ENCODE measurements around the gene KCNAB1. TPM values are rescaled to one million over a fixed set of nuclear protein-coding genes. Genes with fewer than 3 reads are reported as not detected.

KCNAB1 gene
- total RNA-seq, 4 donors from 2014 or later: 1.6 to 2.9 (median 2.3) TPM

DNA sequence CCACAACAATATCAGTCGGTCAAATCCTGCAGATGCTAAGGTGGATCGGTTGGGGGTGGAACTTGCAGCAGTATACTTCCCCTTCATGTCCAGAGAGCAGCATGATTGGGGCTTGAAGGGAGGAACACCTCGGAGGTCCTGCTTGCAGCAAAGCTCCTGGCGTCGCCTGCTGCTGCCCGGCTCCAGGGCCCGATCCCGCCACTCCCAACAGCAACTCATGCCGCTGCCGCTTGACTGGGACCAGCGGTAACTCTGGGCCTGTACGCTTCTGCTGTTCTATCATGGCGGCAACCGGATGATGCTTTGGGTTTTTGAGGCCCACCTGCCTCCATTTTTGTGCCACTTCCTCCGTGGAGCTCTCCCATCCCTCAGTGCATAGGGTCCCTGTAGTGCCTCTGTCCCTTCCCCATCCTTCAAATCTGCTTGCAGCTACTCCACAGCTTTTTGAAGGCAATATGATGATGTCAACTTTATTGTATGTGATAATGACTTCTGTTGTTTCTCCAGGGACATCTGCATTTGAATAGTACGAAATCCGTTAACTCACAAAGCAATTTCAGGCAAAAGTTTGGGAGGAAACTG lies 56.3 kb downstream of the KCNAB1 start:
- no peak overlapping the region for H3K4me3 ChIP-seq (ENCODE audit: low read depth, poor library complexity, severe bottlenecking)
- intact Hi-C loops (cut with DNase I; ENCODE audit: low total_unique reads): no loop called here
- DNase-seq (ENCODE audit: low spot score in 2 of 2): no peak
- 92 to 96% methylated on average over 17 of the region's 17 CpGs for WGBS, 2 donors
- TF ChIP-seq, protein P1, sequence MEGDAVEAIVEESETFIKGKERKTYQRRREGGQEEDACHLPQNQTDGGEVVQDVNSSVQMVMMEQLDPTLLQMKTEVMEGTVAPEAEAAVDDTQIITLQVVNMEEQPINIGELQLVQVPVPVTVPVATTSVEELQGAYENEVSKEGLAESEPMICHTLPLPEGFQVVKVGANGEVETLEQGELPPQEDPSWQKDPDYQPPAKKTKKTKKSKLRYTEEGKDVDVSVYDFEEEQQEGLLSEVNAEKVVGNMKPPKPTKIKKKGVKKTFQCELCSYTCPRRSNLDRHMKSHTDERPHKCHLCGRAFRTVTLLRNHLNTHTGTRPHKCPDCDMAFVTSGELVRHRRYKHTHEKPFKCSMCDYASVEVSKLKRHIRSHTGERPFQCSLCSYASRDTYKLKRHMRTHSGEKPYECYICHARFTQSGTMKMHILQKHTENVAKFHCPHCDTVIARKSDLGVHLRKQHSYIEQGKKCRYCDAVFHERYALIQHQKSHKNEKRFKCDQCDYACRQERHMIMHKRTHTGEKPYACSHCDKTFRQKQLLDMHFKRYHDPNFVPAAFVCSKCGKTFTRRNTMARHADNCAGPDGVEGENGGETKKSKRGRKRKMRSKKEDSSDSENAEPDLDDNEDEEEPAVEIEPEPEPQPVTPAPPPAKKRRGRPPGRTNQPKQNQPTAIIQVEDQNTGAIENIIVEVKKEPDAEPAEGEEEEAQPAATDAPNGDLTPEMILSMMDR (IDR thresholded peaks at IDR 0.05): no peak
- TF ChIP-seq POLR2A (IDR thresholded peaks at IDR 0.05): no peak

DNA sequence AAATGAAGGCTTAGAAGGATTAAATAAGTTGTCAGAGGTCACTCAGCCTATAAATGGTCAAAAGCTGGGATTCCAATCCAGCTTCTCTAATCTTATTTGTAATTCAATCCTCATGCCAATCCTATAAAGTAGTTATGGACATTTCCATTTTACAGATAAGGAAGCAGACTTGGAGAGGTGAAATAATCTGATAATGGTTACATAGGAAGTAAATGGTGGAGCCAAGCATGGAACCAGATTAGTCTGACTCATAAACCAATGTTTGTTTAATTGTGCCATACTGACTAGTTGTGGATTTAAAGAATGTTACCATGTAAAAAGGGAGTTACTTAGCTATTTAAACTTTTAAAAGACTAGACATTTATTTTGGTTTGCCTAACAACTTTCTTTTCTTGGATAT lies 59.7 kb downstream of the KCNAB1 start:
- TF ChIP-seq, protein P1 (IDR thresholded peaks at IDR 0.05): no peak
- TF ChIP-seq POLR2A (IDR thresholded peaks at IDR 0.05): no peak
- no peak overlapping the region for H3K4me3 ChIP-seq (ENCODE audit: low read depth, poor library complexity, severe bottlenecking)
- no peak for DNase-seq (ENCODE audit: low spot score in 2 of 2)
- intact Hi-C loops (cut with DNase I; ENCODE audit: low total_unique reads): no loop called here

- no peak for TF ChIP-seq POLR2A (IDR thresholded peaks at IDR 0.05)
- TF ChIP-seq, protein P1 (IDR thresholded peaks at IDR 0.05): no peak
- 64% methylated on average over 2 of the region's 2 CpGs for WGBS, 2 donors
- intact Hi-C loops (cut with DNase I; ENCODE audit: low total_unique reads): no loop called here
- no peak overlapping the region for H3K4me3 ChIP-seq (ENCODE audit: low read depth, poor library complexity, severe bottlenecking)
- no peak for DNase-seq (ENCODE audit: low spot score in 2 of 2)
Measured at GRCh38 chr3:156181509-156181908, 61.1 kb downstream of the KCNAB1 start.

DNA sequence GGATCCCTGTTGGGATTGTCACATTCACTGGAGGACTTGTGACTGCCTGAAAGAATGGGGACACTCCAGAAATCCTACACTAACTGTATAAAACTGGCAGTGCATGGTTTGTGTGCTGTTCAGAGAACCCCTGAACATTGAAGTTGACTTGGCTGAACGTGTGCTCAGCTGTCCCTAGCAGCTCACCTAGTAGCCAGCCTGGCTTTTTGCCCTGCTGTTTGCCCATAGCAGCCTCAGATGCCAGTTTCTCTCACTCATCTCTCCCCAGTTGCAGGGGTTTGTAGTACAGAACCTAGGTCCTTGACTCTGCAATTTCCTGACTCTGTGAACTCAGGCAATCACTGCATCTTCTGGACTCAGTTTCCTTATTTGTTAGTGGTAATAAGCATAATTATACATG lies 63.0 kb downstream of the KCNAB1 start:
- no peak for DNase-seq (ENCODE audit: low spot score in 2 of 2)
- no peak for TF ChIP-seq POLR2A (IDR thresholded peaks at IDR 0.05)
- TF ChIP-seq, protein P1 (IDR thresholded peaks at IDR 0.05): no peak
- WGBS, 2 donors: 31 to 37% methylated on average over 1 of the region's 1 CpG
- no peak overlapping the region for H3K4me3 ChIP-seq (ENCODE audit: low read depth, poor library complexity, severe bottlenecking)
- intact Hi-C loops (cut with DNase I; ENCODE audit: low total_unique reads): no loop called here

- no peak overlapping the region for H3K4me3 ChIP-seq (ENCODE audit: low read depth, poor library complexity, severe bottlenecking)
- TF ChIP-seq POLR2A (IDR thresholded peaks at IDR 0.05): no peak
- TF ChIP-seq, protein P1 (IDR thresholded peaks at IDR 0.05): no peak
- WGBS, 2 donors: 85 to 92% methylated on average over 1 of the region's 1 CpG
- intact Hi-C loops (cut with DNase I; ENCODE audit: low total_unique reads): no loop called here
- no peak for DNase-seq (ENCODE audit: low spot score in 2 of 2)
Measured at GRCh38 chr3:156184156-156184555, 63.8 kb downstream of the KCNAB1 start.

DNA sequence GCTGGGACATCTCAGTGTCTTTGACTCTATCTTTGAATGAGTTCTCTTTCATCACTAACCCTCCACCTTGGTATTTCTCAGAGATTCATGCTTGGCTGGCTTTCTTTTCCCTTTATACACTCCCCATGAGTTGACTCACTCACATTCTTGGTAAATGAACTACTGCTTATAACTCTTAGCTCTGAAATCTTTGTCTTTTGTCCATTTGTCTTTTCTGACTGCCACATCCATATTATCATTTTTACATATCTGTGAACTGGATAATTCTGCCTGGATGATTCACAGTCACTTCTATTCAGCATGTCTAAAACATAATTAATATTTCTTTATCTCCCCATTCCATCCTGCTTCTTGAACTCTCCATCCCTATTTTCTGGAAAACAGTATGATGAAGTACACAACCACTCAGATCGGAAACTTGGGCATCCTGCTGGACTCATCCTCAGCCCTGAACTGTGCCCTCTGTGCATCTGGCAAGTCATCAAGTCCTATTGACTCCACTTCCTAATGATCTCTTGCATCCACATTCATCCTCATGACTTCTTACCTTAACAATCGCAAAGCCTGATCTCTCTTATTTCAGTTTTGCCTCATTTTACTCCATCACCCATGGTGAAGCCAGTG lies 66.9 kb downstream of the KCNAB1 start:
- intact Hi-C loops (cut with DNase I; ENCODE audit: low total_unique reads): no loop called here
- TF ChIP-seq, protein P1 (IDR thresholded peaks at IDR 0.05): no peak
- no peak for TF ChIP-seq POLR2A (IDR thresholded peaks at IDR 0.05)
- no peak for DNase-seq (ENCODE audit: low spot score in 2 of 2)
- 92 to 93% methylated on average over 2 of the region's 2 CpGs for WGBS, 2 donors
- H3K4me3 ChIP-seq (ENCODE audit: low read depth, poor library complexity, severe bottlenecking): no peak overlapping the region

Measured in lower leg skin (tissue), 4 donors.